NT2/D1 (cell line): Measurements from ENCODE around the gene WDR27.

Experiments used
- YY1 ChIP-seq: IDR thresholded peaks from 2 replicates; pipeline ENCODE4 v1.6.1; 2011; ENCODE audit not compliant: insufficient read length, insufficient read depth
- ZNF274 ChIP-seq: IDR thresholded peaks from 2 replicates; pipeline ENCODE4 v1.6.1; 2011; ENCODE audit warnings: mild to moderate bottlenecking, low read depth, low read length

DNA sequence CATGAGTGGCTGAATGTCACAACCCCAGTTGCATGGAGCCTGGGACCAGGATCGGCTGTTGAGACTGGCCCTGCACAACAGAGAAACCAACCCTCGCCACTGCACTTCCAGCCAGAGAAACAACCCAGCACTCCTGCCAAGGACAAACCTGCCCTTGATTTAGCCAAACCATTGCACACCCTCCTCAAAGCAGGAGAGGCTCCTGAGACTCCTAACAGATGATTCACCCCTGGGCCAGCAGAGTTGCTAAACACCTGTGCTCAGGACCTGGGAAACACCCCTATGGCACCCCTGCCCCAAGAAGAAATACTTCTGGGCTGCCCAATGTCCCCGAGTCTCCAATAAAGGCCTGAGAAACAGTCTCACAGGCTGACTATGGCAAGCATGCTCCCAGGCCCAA is 17.8 kb downstream of the WDR27 start:
- TF ChIP-seq YY1 (no peak), ZNF274 (no peak)
